ENCODE data around the gene NUCKS1. TPM values are rescaled to one million over a fixed set of nuclear protein-coding genes. Genes with fewer than 3 reads are reported as not detected.

The NUCKS1 gene
- total RNA-seq, 1 experiment from 2014 or later, result 210 TPM

- Histone ChIP-seq H3K9me3 (ENCODE audit: control insufficient read depth, insufficient read depth, low read depth, low read length) (no peaks in the 10 kb centered on the region), H3K36me3 (ENCODE audit: control insufficient read depth, insufficient read depth, low read length) (no peaks in the 10 kb centered on the region), H3K27me3 (ENCODE audit: control insufficient read depth, insufficient read depth, low read length) (no peaks in the 10 kb centered on the region), H3K4me3 (ENCODE audit: low read depth in 2 of 2, low read length in 2 of 2) (no peak overlapping the region), H3K4me1 (ENCODE audit: control insufficient read depth, insufficient read depth, low read length) (peaks cover 51% of the 10 kb centered on the region), H3K27ac (ENCODE audit: low read length) (no peak overlapping the region)
- no peak for TF ChIP-seq POLR2AphosphoS5 (IDR thresholded peaks at IDR 0.05; ENCODE audit: low read depth, low read length)
- no peak for TF ChIP-seq SIN3A (IDR thresholded peaks at IDR 0.05; ENCODE audit: borderline replicate concordance, insufficient read depth, low read depth, low read length)
- no peak for TF ChIP-seq TCF7L2 (IDR thresholded peaks at IDR 0.05; ENCODE audit: low read depth, low read length)
- no peak for TF ChIP-seq REST (IDR thresholded peaks at IDR 0.05; ENCODE audit: insufficient read depth in 1 of 2, low read depth in 2 of 2, low read length in 1 of 2)
- no peak for TF ChIP-seq CTCF (IDR thresholded peaks at IDR 0.05)
- in situ Hi-C loops (cut with HindIII; ENCODE audit: low pct_unique_long_range_greater_than_20kb, low sequenced_read_pairs) (no loop called here), intact Hi-C loops (cut with micrococcal nuclease; ENCODE audit: unreplicated experiment) (no loop called here)
- CTCF ChIA-PET, result interaction anchor here (1.4 kb wide), 1 partner anchor 308 kb away, joined by 4 read pairs; no protein-coding TSS in a partner anchor
- DNase-seq (ENCODE audit: low read depth, low spot score) (no peak), ATAC-seq (no peak)
- no TSS peak for BruUV-seq (replicated peaks)
- POLR2A ChIA-PET, result no interaction called here
These were observed 81.0 kb downstream of the NUCKS1 start for GRCh38 chr1:205668951-205669340.

- peaks cover 51% of the 10 kb centered on the region for H3K4me1 ChIP-seq (ENCODE audit: control insufficient read depth, insufficient read depth, low read length)
These were observed 81.9 kb downstream of the NUCKS1 start for GRCh38 chr1:205667909-205668643.

More at GRCh38 chr1:205667909-205668643, 81.9 kb downstream of the NUCKS1 start:
- CTCF ChIA-PET, result interaction anchor here (1.0 to 1.4 kb wide), 2 partner anchors 10 to 309 kb away, joined by 3 to 4 read pairs; no protein-coding TSS in a partner anchor
- Histone ChIP-seq H3K4me3 (ENCODE audit: low read depth in 2 of 2, low read length in 2 of 2) (no peak overlapping the region), H3K27me3 (ENCODE audit: control insufficient read depth, insufficient read depth, low read length) (no peaks in the 10 kb centered on the region), H3K9me3 (ENCODE audit: control insufficient read depth, insufficient read depth, low read depth, low read length) (no peaks in the 10 kb centered on the region), H3K36me3 (ENCODE audit: control insufficient read depth, insufficient read depth, low read length) (no peaks in the 10 kb centered on the region), H3K27ac (ENCODE audit: low read length) (no peak overlapping the region)
- DNase-seq (ENCODE audit: low read depth, low spot score) (no peak), ATAC-seq (no peak)
- POLR2A ChIA-PET, result no interaction called here
- in situ Hi-C loops (cut with HindIII; ENCODE audit: low pct_unique_long_range_greater_than_20kb, low sequenced_read_pairs), result no loop called here
- TF ChIP-seq CTCF (IDR thresholded peaks at IDR 0.05), result no peak
- no peak for TF ChIP-seq POLR2AphosphoS5 (IDR thresholded peaks at IDR 0.05; ENCODE audit: low read depth, low read length)
- TF ChIP-seq REST (IDR thresholded peaks at IDR 0.05; ENCODE audit: insufficient read depth in 1 of 2, low read depth in 2 of 2, low read length in 1 of 2), result no peak
- no peak for TF ChIP-seq SIN3A (IDR thresholded peaks at IDR 0.05; ENCODE audit: borderline replicate concordance, insufficient read depth, low read depth, low read length)
- no peak for TF ChIP-seq TCF7L2 (IDR thresholded peaks at IDR 0.05; ENCODE audit: low read depth, low read length)
- no TSS peak for BruUV-seq (replicated peaks)
- intact Hi-C loops (cut with micrococcal nuclease; ENCODE audit: unreplicated experiment), result no loop called here
